ENCODE results near the gene MAN1A1.

GRCh38 chr6:119348096-119348747 lies 1.3 kb downstream of the MAN1A1 start:
- TF ChIP-seq CTCF (optimal IDR thresholded peaks at IDR 0.05 in 1 of 3, IDR thresholded peaks at IDR 0.05 in 1 of 3, conservative IDR thresholded peaks at IDR 0.05 in 1 of 3; ENCODE audit: extremely low read depth in 1 of 3, insufficient read depth in 2 of 3, low read length in 3 of 3) (no peak), EZH2 (IDR thresholded peaks at IDR 0.05; ENCODE audit: low read length) (no peak)

Measured in keratinocyte (primary cell).